H1 (cell line): ENCODE data around the gene CCDC73. TPM values are rescaled to one million over a fixed set of nuclear protein-coding genes. Genes with fewer than 3 reads are reported as not detected.

Experiments
- CTCF ChIA-PET: fragments of 300-600 bp; sonication (Branson Sonifier 250); formaldehyde crosslinking; loops from one replicate; lab custom pipeline; 2021; ENCODE audit not compliant: partially characterized antibody; lab: Charles Lee
- POLR2A ChIA-PET: fragments of 300-600 bp; sonication (Branson Sonifier 250); formaldehyde crosslinking; loops from one replicate; lab custom pipeline; 2021; ENCODE audit warnings: inconsistent platforms; ENCODE audit not compliant: partially characterized antibody; lab: Charles Lee
- DNase-seq, 2 experiments: peaks; one replicate each; pipeline versions ENCODE4 v3.0.0 to v3.0.0-alpha.2; 2010 to 2022; ENCODE audit warnings: low spot score in 2 of 2, low read depth in 1 of 2, mixed read lengths in 1 of 2
- FAIRE-seq: peaks from 2 replicates; lab custom pipeline; 2011; peaks lifted over from hg19 to GRCh38; lab: Jason Lieb, UNC
- H2AFZ ChIP-seq: 2 replicates; pipeline ENCODE4 v1.8.1; 2012; ENCODE audit warnings: low read length, inconsistent platforms
- H2AK5ac ChIP-seq: 2 replicates; pipeline ENCODE4 v1.6.1; 2013; ENCODE audit warnings: low read depth, low read length
- H2BK120ac ChIP-seq: replicated peaks from 2 replicates; pipeline ENCODE3; 2013; ENCODE audit warnings: low read depth, low read length, inconsistent platforms
- H2BK12ac ChIP-seq: 2 replicates; pipeline ENCODE4 v1.6.1; 2013; ENCODE audit warnings: low read depth, low read length
- H2BK15ac ChIP-seq: 2 replicates; pipeline ENCODE4 v1.6.1; 2013; ENCODE audit warnings: low read length
- H2BK20ac ChIP-seq: 2 replicates; pipeline ENCODE4 v1.6.1; 2013; ENCODE audit warnings: low read length
- H2BK5ac ChIP-seq: 2 replicates; pipeline ENCODE4 v1.6.1; 2013; ENCODE audit warnings: low read depth, low read length
- H3K14ac ChIP-seq: 2 replicates; pipeline ENCODE4 v1.6.1; 2013; ENCODE audit warnings: inconsistent platforms; ENCODE audit not compliant: insufficient read length
- H3K18ac ChIP-seq: 2 replicates; pipeline ENCODE4 v1.6.1; 2013; ENCODE audit warnings: low read length; ENCODE audit errors: extremely low read depth
- H3K23ac ChIP-seq: 2 replicates; pipeline ENCODE4 v1.6.1; 2013; ENCODE audit warnings: inconsistent platforms; ENCODE audit not compliant: insufficient read length
- H3K23me2 ChIP-seq: 2 replicates; pipeline ENCODE4 v1.6.1; 2013; ENCODE audit warnings: low read depth, low read length
- H3K27ac ChIP-seq: 2 replicates; pipeline ENCODE4 v1.6.1; 2011; ENCODE audit warnings: low read depth, low read length, inconsistent platforms
- H3K27me3 ChIP-seq, 4 experiments: replicated peaks in 1 of 4; 1 replicate in 1 of 4; 2 replicates in 3 of 4; pipeline versions ENCODE4 v1.6.1 to v1.8.1; 2011 to 2013; ENCODE audit warnings: low read length in 3 of 4, mild to moderate bottlenecking in 3 of 4, inconsistent platforms in 2 of 4, mixed read lengths in 2 of 4, moderate library complexity in 1 of 4; ENCODE audit not compliant: control insufficient read depth in 3 of 4, insufficient read depth in 3 of 4; ENCODE audit errors: extremely low read depth in 1 of 4
- H3K36me3 ChIP-seq, 4 experiments: 2 replicates each; pipeline versions ENCODE4 v1.6.1 to v1.8.1; 2011 to 2013; ENCODE audit warnings: mild to moderate bottlenecking in 4 of 4, low read length in 3 of 4, moderate library complexity in 2 of 4, control low read depth in 1 of 4, inconsistent platforms in 1 of 4; ENCODE audit not compliant: insufficient read depth in 4 of 4, control insufficient read depth in 2 of 4
- H3K4ac ChIP-seq: replicated peaks from 2 replicates; pipeline ENCODE3; 2013; ENCODE audit warnings: low read length, low read depth, mixed read lengths, inconsistent platforms; ENCODE audit not compliant: insufficient read length
- H3K4me1 ChIP-seq, 4 experiments: replicated peaks in 1 of 4; 1 replicate in 1 of 4; 2 replicates in 3 of 4; pipeline versions ENCODE4 v1.6.1 to v1.8.1; 2011 to 2013; ENCODE audit warnings: low read length in 3 of 4, inconsistent platforms in 2 of 4, mixed read lengths in 1 of 4; ENCODE audit not compliant: insufficient read depth in 4 of 4, control insufficient read depth in 3 of 4
- H3K4me2 ChIP-seq, 2 experiments: 2 replicates each; pipeline versions ENCODE4 v1.6.1 to v1.8.1; 2011 to 2013; ENCODE audit warnings: low read depth in 2 of 2, low read length in 2 of 2, control low read depth in 1 of 2, inconsistent platforms in 1 of 2, mild to moderate bottlenecking in 1 of 2; ENCODE audit not compliant: insufficient read depth in 1 of 2
- H3K4me3 ChIP-seq, 4 experiments: fragments of 200-600, 300-600 bp in 1 of 4; sonication (generic), shearing (Covaris generic), sonication (Bioruptor Twin) in 1 of 4; 2 replicates each; pipeline versions ENCODE4 v1.5.1 to v1.8.1; 2011 to 2016; ENCODE audit warnings: low read length in 4 of 4, low read depth in 3 of 4, control low read depth in 2 of 4, inconsistent platforms in 2 of 4, mild to moderate bottlenecking in 2 of 4, mixed read lengths in 1 of 4, moderate library complexity in 1 of 4; ENCODE audit not compliant: insufficient read depth in 2 of 4; ENCODE audit errors: extremely low read depth in 1 of 4
- H3K56ac ChIP-seq: replicated peaks from 2 replicates; pipeline ENCODE3; 2013; ENCODE audit warnings: low read depth, mild to moderate bottlenecking, mixed read lengths, low read length, inconsistent platforms; ENCODE audit not compliant: insufficient read length
- H3K79me1 ChIP-seq: 2 replicates; pipeline ENCODE4 v1.6.1; 2013; ENCODE audit warnings: low read depth, low read length, control low read depth
- H3K79me2 ChIP-seq, 2 experiments: 2 replicates each; pipeline versions ENCODE4 v1.6.1 to v1.8.1; 2012 to 2013; ENCODE audit warnings: low read length in 2 of 2, mild to moderate bottlenecking in 2 of 2, inconsistent platforms in 1 of 2; ENCODE audit not compliant: insufficient read depth in 2 of 2, control insufficient read depth in 1 of 2
- H3K9ac ChIP-seq, 4 experiments: replicated peaks in 1 of 4; 1 replicate in 1 of 4; 2 replicates in 3 of 4; pipeline versions ENCODE4 v1.6.1 to v1.8.1; 2011 to 2013; ENCODE audit warnings: low read depth in 3 of 4, low read length in 3 of 4, control low read depth in 2 of 4, mild to moderate bottlenecking in 2 of 4, moderate library complexity in 2 of 4, inconsistent platforms in 1 of 4; ENCODE audit errors: extremely low read depth in 1 of 4
- H3K9me3 ChIP-seq, 2 experiments: 2 replicates each; pipeline versions ENCODE4 v1.6.1 to v1.8.1; 2012 to 2013; ENCODE audit warnings: mild to moderate bottlenecking in 2 of 2, moderate library complexity in 2 of 2, control low read depth in 1 of 2, inconsistent platforms in 1 of 2, low read depth in 1 of 2, low read length in 1 of 2, mixed read lengths in 1 of 2; ENCODE audit not compliant: insufficient read depth in 2 of 2
- H4K20me1 ChIP-seq, 2 experiments: replicated peaks in 1 of 2; 2 replicates each; pipeline versions ENCODE3 to v1.8.1; 2011 to 2013; ENCODE audit warnings: inconsistent platforms in 2 of 2, low read length in 2 of 2, mild to moderate bottlenecking in 1 of 2; ENCODE audit not compliant: insufficient read depth in 2 of 2, control insufficient read depth in 1 of 2
- H4K5ac ChIP-seq: 2 replicates; pipeline ENCODE4 v1.6.1; 2013; ENCODE audit warnings: low read length, low read depth, mixed read lengths, inconsistent platforms; ENCODE audit not compliant: insufficient read length
- H4K8ac ChIP-seq: 2 replicates; pipeline ENCODE4 v1.8.0; 2013; ENCODE audit warnings: mild to moderate bottlenecking, moderate library complexity, low read length, inconsistent platforms; ENCODE audit not compliant: insufficient read depth; ENCODE audit errors: extremely low read depth
- H4K91ac ChIP-seq: replicated peaks from 2 replicates; pipeline ENCODE3; 2013; ENCODE audit warnings: low read length, mixed read lengths, inconsistent platforms; ENCODE audit not compliant: insufficient read length
- CHD1 ChIP-seq: IDR thresholded peaks from 2 replicates; pipeline ENCODE4 v1.6.1; 2012; ENCODE audit warnings: low read depth, low read length, improper control_type of control experiment
- CHD2 ChIP-seq: IDR thresholded peaks from 2 replicates; pipeline ENCODE4 v1.6.1; 2012; ENCODE audit warnings: low read length, improper control_type of control experiment
- CTBP2 ChIP-seq: IDR thresholded peaks from 2 replicates; pipeline ENCODE4 v1.7.0; 2011; ENCODE audit warnings: borderline replicate concordance, mild to moderate bottlenecking, moderate library complexity, mixed read lengths, low read length; ENCODE audit not compliant: insufficient read depth, insufficient read length
- EGR1 ChIP-seq: IDR thresholded peaks from 2 replicates; pipeline ENCODE4 v1.6.1; 2011; ENCODE audit warnings: low read depth, low read length, borderline replicate concordance
- HDAC2 ChIP-seq, 2 experiments: fragments of 300-600 bp in 1 of 2; sonication (generic) in 1 of 2; IDR thresholded peaks; 2 replicates each; pipeline ENCODE4 v1.6.1; 2011 to 2012; ENCODE audit warnings: low read depth in 2 of 2, low read length in 2 of 2, mild to moderate bottlenecking in 2 of 2, moderate library complexity in 2 of 2, borderline replicate concordance in 1 of 2, inconsistent platforms in 1 of 2
- HDAC6 ChIP-seq: IDR thresholded peaks from one replicate; pipeline ENCODE4 v1.7.1; 2012; ENCODE audit warnings: low read depth, mild to moderate bottlenecking, inconsistent platforms, low read length, moderate library complexity
- KDM5A ChIP-seq: fragments of 200-600 bp; IDR thresholded peaks from 2 replicates; pipeline ENCODE4 v1.7.1; 2012; ENCODE audit warnings: mild to moderate bottlenecking, low read length, inconsistent platforms, mixed read lengths
- MAX ChIP-seq: IDR thresholded peaks from 2 replicates; pipeline ENCODE4 v1.6.1; 2012; ENCODE audit warnings: inconsistent platforms
- POU5F1 ChIP-seq: IDR thresholded peaks from 2 replicates; pipeline ENCODE4 v1.6.1; 2011; ENCODE audit warnings: low read depth, mild to moderate bottlenecking, low read length, moderate library complexity
- RBBP5 ChIP-seq: IDR thresholded peaks from 2 replicates; pipeline ENCODE4 v1.7.1; 2012; ENCODE audit warnings: low read depth, mild to moderate bottlenecking, inconsistent platforms, low read length, moderate library complexity, borderline replicate concordance
- YY1 ChIP-seq: IDR thresholded peaks from 2 replicates; pipeline ENCODE4 v1.6.1; 2011; ENCODE audit warnings: low read depth, mild to moderate bottlenecking, low read length
- WGBS, 2 experiments: shearing (Covaris generic) in 1 of 2; methylation state at CpG; one replicate each; pipeline versions ENCODE4 v1.1.6 to v1.1.7; 2013 to 2015; ENCODE audit warnings: low lambda C conversion rate in 2 of 2, mixed read lengths in 2 of 2, inconsistent platforms in 1 of 2, low coverage in 1 of 2, missing lambda C conversion rate in 1 of 2; ENCODE audit not compliant: insufficient replicate concordance in 2 of 2, insufficient coverage in 1 of 2, insufficient read length in 1 of 2; ENCODE audit errors: extremely low coverage in 1 of 2, missing lambda C conversion rate in 1 of 2; 5-methylcytosine and 5-hydroxymethylcytosine counted together
- polyA plus RNA-seq, 7 experiments: library from polyadenylated mRNA; depleted of rRNA in 3 of 7; stranded (reverse) in 5 of 7; unstranded in 2 of 7; fragments of >200 nt in 5 of 7; fragments of 200-250 nt in 2 of 7; gene quantifications; 1 replicate in 5 of 7; 2 replicates in 1 of 7; 4 replicates in 1 of 7; pipeline versions ENCODE4 v1.2.1 to v1.2.3, GENCODE V29; 2011 to 2013; ENCODE audit warnings: missing spikeins in 2 of 7, mixed read lengths in 2 of 7
- total RNA-seq: library from RNA; stranded (reverse); fragmentation: NEBNext Ultra II Directional; extraction: Animal tissue kit (Norgen Biotek cat#: 25700); gene quantifications from 2 replicates; pipeline ENCODE4 v1.2.1, GENCODE V29; 2021
- TF ChIP-seq, protein P1 (sequence below): IDR thresholded peaks from 2 replicates; pipeline ENCODE4 v1.6.1; 2012; ENCODE audit warnings: low read length, inconsistent platforms

The CCDC73 gene
- total and polyA plus RNA-seq, 2 of the 8 experiments (the other 6 are each of a cell fraction or from before 2014, with no cell fraction given), result not detected

GRCh38 chr11:32790916-32791315 is 3.5 kb downstream of the CCDC73 start:
- Histone ChIP-seq H3K9me3 (no peaks in the 10 kb centered on the region), H3K18ac (no peak overlapping the region), H3K56ac (no peak overlapping the region), H3K4me2 (no peak overlapping the region), H2BK5ac (no peak overlapping the region), H2AFZ (no peak overlapping the region), H3K4ac (no peak overlapping the region), H4K5ac (no peak overlapping the region), H4K20me1 (no peaks in the 10 kb centered on the region), H3K23ac (no peak overlapping the region), H3K36me3 (no peaks in the 10 kb centered on the region), H3K23me2 (no peaks in the 10 kb centered on the region), H3K9ac (no peak overlapping the region), H3K79me2 (no peaks in the 10 kb centered on the region), H4K8ac (no peak overlapping the region), H2BK120ac (no peak overlapping the region), H2BK20ac (no peak overlapping the region), H4K91ac (no peak overlapping the region), H3K27me3 (no peaks in the 10 kb centered on the region), H3K27ac (no peak overlapping the region), H2BK15ac (no peak overlapping the region), H3K4me1 (no peaks in the 10 kb centered on the region), H3K79me1 (no peaks in the 10 kb centered on the region), H3K14ac (no peak overlapping the region), H2BK12ac (no peak overlapping the region), H3K4me3 (no peak overlapping the region), H2AK5ac (no peak overlapping the region)
- POLR2A ChIA-PET, result no interaction called here
- no peak for FAIRE-seq
- CTCF ChIA-PET, result interaction anchor here (0.7 to 5.0 kb wide), 11 partner anchors 11 to 332 kb away, joined by 3 to 35 read pairs (median 9); no protein-coding TSS in a partner anchor
- TF ChIP-seq KDM5A (no peak), EGR1 (no peak), POU5F1 (no peak), CTBP2 (no peak), MAX (no peak), HDAC2 (IDR thresholded peaks at IDR 0.05; ENCODE audit: borderline replicate concordance in 1 of 2, low read depth in 2 of 2, low read length in 2 of 2) (no peak), CHD1 (no peak), CHD2 (no peak), YY1 (no peak), HDAC6 (no peak), RBBP5 (no peak)
- TF ChIP-seq, protein P1, sequence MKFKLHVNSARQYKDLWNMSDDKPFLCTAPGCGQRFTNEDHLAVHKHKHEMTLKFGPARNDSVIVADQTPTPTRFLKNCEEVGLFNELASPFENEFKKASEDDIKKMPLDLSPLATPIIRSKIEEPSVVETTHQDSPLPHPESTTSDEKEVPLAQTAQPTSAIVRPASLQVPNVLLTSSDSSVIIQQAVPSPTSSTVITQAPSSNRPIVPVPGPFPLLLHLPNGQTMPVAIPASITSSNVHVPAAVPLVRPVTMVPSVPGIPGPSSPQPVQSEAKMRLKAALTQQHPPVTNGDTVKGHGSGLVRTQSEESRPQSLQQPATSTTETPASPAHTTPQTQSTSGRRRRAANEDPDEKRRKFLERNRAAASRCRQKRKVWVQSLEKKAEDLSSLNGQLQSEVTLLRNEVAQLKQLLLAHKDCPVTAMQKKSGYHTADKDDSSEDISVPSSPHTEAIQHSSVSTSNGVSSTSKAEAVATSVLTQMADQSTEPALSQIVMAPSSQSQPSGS, result no peak
- WGBS, 2 experiments, result 81% methylated on average over 1 of the region's 1 CpG; no CpG with 5 or more reads in 1 of the 2 experiments
- no peak for DNase-seq
